HG03558 (cell line): ENCODE results near the gene CPLANE2.
"Not testable (repeated sequence)": the region's sequence is repeated elsewhere in the genome, so short reads cannot be mapped to it uniquely, and the experiment has no call there.

Source experiments
- ATAC-seq: cut with Tn5 transposase; IDR thresholded peaks from one replicate; pipeline ENCODE4 v1.9.1; 2021; ENCODE audit warnings: moderate number of reproducible peaks; ENCODE audit not compliant: unreplicated experiment; ENCODE audit errors: extremely low read depth

Gene CPLANE2

GRCh38 chr1:16249596-16250241, 12.7 kb upstream of the CPLANE2 start:
- ATAC-seq, result no peak

- ATAC-seq, result no peak
Measured at GRCh38 chr1:16248603-16249516, 11.9 kb upstream of the CPLANE2 start.

GRCh38 chr1:16248007-16248436, 11.0 kb upstream of the CPLANE2 start:
- no peak for ATAC-seq

- no peak for ATAC-seq
Measured at GRCh38 chr1:16247441-16247840, 10.5 kb upstream of the CPLANE2 start.

- no peak for ATAC-seq
Measured at GRCh38 chr1:16246961-16247360, 10.0 kb upstream of the CPLANE2 start.

GRCh38 chr1:16246239-16246638, 9.3 kb upstream of the CPLANE2 start:
- not testable (repeated sequence) for ATAC-seq

GRCh38 chr1:16245476-16246196, 8.7 kb upstream of the CPLANE2 start:
- no peak for ATAC-seq

GRCh38 chr1:16244650-16245285, 7.8 kb upstream of the CPLANE2 start:
- no peak for ATAC-seq

GRCh38 chr1:16243936-16244649, 7.1 kb upstream of the CPLANE2 start:
- no peak for ATAC-seq

- ATAC-seq, result no peak
Measured at GRCh38 chr1:16243215-16243610, 6.2 kb upstream of the CPLANE2 start.

- no peak for ATAC-seq
Measured at GRCh38 chr1:16242556-16243214, 5.7 kb upstream of the CPLANE2 start.

- no peak for ATAC-seq
Measured at GRCh38 chr1:16241221-16241708, 4.3 kb upstream of the CPLANE2 start.

GRCh38 chr1:16239972-16240491, 3.0 kb upstream of the CPLANE2 start:
- no peak for ATAC-seq

GRCh38 chr1:16237343-16237830, 404 bp upstream of the CPLANE2 start:
- ATAC-seq, result no peak

GRCh38 chr1:16235944-16236510, 956 bp downstream of the CPLANE2 start:
- ATAC-seq, result peak; percentile 24

GRCh38 chr1:16235347-16235746, 1.6 kb downstream of the CPLANE2 start:
- ATAC-seq, result no peak

GRCh38 chr1:16233431-16233830, 3.6 kb downstream of the CPLANE2 start:
- ATAC-seq, result no peak

- no peak for ATAC-seq
Measured at GRCh38 chr1:16232316-16232710, 4.7 kb downstream of the CPLANE2 start.
